Measurements from ENCODE around the gene BEST2.

Gene BEST2

GRCh38 chr19:12785431-12786031 lies 33.9 kb downstream of the BEST2 start:
- no peak for FAIRE-seq

GRCh38 chr19:12786141-12786870 lies 34.7 kb downstream of the BEST2 start:
- DNase-seq (ENCODE audit: insufficient read length, low spot score) (no peak), FAIRE-seq (no peak)

More at GRCh38 chr19:12785431-12786031, 33.9 kb downstream of the BEST2 start:
- DNase-seq (ENCODE audit: insufficient read length, low spot score): no peak

GRCh38 chr19:12786952-12787351 lies 35.4 kb downstream of the BEST2 start:
- DNase-seq (ENCODE audit: insufficient read length, low spot score) (no peak), FAIRE-seq (no peak)

GRCh38 chr19:12787458-12787857 lies 35.9 kb downstream of the BEST2 start:
- no peak for DNase-seq (ENCODE audit: insufficient read length, low spot score)
- FAIRE-seq: no peak

GRCh38 chr19:12788042-12788681 lies 36.6 kb downstream of the BEST2 start:
- no peak for DNase-seq (ENCODE audit: insufficient read length, low spot score)
- no peak for FAIRE-seq

- DNase-seq (ENCODE audit: insufficient read length, low spot score): no peak
- peak; percentile 16 for FAIRE-seq
Measured at GRCh38 chr19:12788682-12789097, 37.1 kb downstream of the BEST2 start.

GRCh38 chr19:12789098-12789903 lies 37.7 kb downstream of the BEST2 start:
- no peak for FAIRE-seq

GRCh38 chr19:12789904-12790619 lies 38.5 kb downstream of the BEST2 start:
- FAIRE-seq (no peak), DNase-seq (ENCODE audit: insufficient read length, low spot score) (peak; percentile 91)

More at GRCh38 chr19:12789098-12789903, 37.7 kb downstream of the BEST2 start:
- DNase-seq (ENCODE audit: insufficient read length, low spot score): no peak

- no peak for FAIRE-seq
Measured at GRCh38 chr19:12790628-12791344, 39.2 kb downstream of the BEST2 start.

GRCh38 chr19:12791345-12792050 lies 39.9 kb downstream of the BEST2 start, which contains the start of gene JUNB:
Gene JUNB, plus strand, starts transcription at chr19:12791486. Its CDS starts 286 bp downstream, at chr19:12791772.
- FAIRE-seq (peak; percentile 92), DNase-seq (ENCODE audit: insufficient read length, low spot score) (peak; percentile 88)

More at GRCh38 chr19:12790628-12791344, 39.2 kb downstream of the BEST2 start:
- DNase-seq (ENCODE audit: insufficient read length, low spot score): no peak

GRCh38 chr19:12792051-12792852 lies 40.7 kb downstream of the BEST2 start:
- no peak for DNase-seq (ENCODE audit: insufficient read length, low spot score)
- FAIRE-seq: peak; percentile 46

- DNase-seq (ENCODE audit: insufficient read length, low spot score): no peak
- no peak for FAIRE-seq
Measured at GRCh38 chr19:12792853-12793289, 41.3 kb downstream of the BEST2 start.

- FAIRE-seq (peak; percentile 74), DNase-seq (ENCODE audit: insufficient read length, low spot score) (peak; percentile 95)
Measured at GRCh38 chr19:12793290-12794195, 42.0 kb downstream of the BEST2 start.

GRCh38 chr19:12794196-12794941 lies 42.8 kb downstream of the BEST2 start:
- FAIRE-seq (no peak), DNase-seq (ENCODE audit: insufficient read length, low spot score) (no peak)

GRCh38 chr19:12794971-12795381 lies 43.4 kb downstream of the BEST2 start:
- no peak for DNase-seq (ENCODE audit: insufficient read length, low spot score)
- FAIRE-seq: no peak

All from HTR-8/SVneo (cell line).